ENCODE data around the gene ALS2CL.

DNA sequence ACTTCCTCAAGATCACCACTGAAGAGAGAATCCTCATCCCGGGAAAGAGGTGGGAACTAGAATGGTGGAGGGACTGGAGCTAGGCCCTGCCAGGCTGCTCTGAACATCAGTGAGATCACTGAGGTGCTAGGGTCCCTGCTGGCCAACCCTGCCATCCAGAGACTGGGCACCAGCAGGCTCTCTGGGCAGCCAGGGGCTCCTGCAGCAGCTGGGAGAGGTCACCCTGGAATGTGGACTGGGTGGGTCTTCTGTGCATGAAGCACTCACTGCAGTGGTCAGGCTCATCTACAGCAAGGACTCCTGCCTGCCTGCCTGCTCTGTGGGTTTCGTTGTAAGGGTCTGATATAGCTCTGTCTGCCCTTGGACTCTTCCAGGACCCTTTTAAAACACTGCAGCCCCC lies 24.9 kb downstream of the ALS2CL start:
- TF ChIP-seq POLR2A (IDR thresholded peaks at IDR 0.05; ENCODE audit: low read depth, low read length): no peak
- TF ChIP-seq POLR2AphosphoS5 (IDR thresholded peaks at IDR 0.05; ENCODE audit: low read depth, low read length): no peak

Measured in GM12892 (cell line).